Stomach smooth muscle (tissue), 2 donors: ENCODE data around the gene ZC2HC1C.

Experiments
- H3K27ac ChIP-seq: one replicate; pipeline ENCODE4 v1.7.0; 2013; ENCODE audit warnings: mild to moderate bottlenecking, low read length, inconsistent platforms
- H3K27me3 ChIP-seq, 2 donors: one replicate each; pipeline ENCODE4 v1.7.0; 2013; ENCODE audit warnings: low read length in 2 of 2; ENCODE audit not compliant: insufficient read depth in 2 of 2, control insufficient read depth in 1 of 2
- H3K36me3 ChIP-seq, 2 donors: one replicate each; pipeline ENCODE4 v1.7.0; 2013; ENCODE audit warnings: low read length in 2 of 2; ENCODE audit not compliant: control insufficient read depth in 2 of 2, insufficient read depth in 2 of 2
- H3K4me1 ChIP-seq: one replicate; pipeline ENCODE4 v1.7.0; 2013; ENCODE audit warnings: low read length; ENCODE audit not compliant: control insufficient read depth, insufficient read depth
- H3K4me3 ChIP-seq, 2 donors: one replicate each; pipeline ENCODE4 v1.7.0; 2013; ENCODE audit warnings: low read length in 2 of 2
- H3K9ac ChIP-seq, 2 donors: one replicate each; pipeline ENCODE4 v1.7.0; 2013; ENCODE audit warnings: low read length in 2 of 2, mild to moderate bottlenecking in 1 of 2
- H3K9me3 ChIP-seq, 2 donors: one replicate each; pipeline ENCODE4 v1.7.0; 2013; ENCODE audit warnings: low read length in 2 of 2; ENCODE audit not compliant: control insufficient read depth in 2 of 2
- donor health status: healthy.
- donor health status: Pancreatic carcinoma.

Gene ZC2HC1C

GRCh38 chr14:75068294-75069120 lies 934 bp upstream of the ZC2HC1C start:
- peak overlapping the region; percentile 96 for H3K27ac ChIP-seq
- H3K36me3 ChIP-seq, result no peaks in the 10 kb centered on the region
- peak overlapping the region; percentile 86 to 90 for H3K9ac ChIP-seq
- peak overlapping the region; percentile 81 to 88 for H3K4me3 ChIP-seq
- no peaks in the 10 kb centered on the region for H3K27me3 ChIP-seq
- peaks cover 34% of the 10 kb centered on the region for H3K4me1 ChIP-seq
- H3K9me3 ChIP-seq, result no peaks in the 10 kb centered on the region

GRCh38 chr14:75069811-75070145 lies 337 bp downstream of the ZC2HC1C start:
- Histone ChIP-seq H3K36me3 (no peaks in the 10 kb centered on the region), H3K9ac (peak overlapping the region; percentile 86 to 90), H3K9me3 (no peaks in the 10 kb centered on the region), H3K27ac (peak overlapping the region; percentile 96), H3K4me3 (peak overlapping the region; percentile 81 to 88), H3K27me3 (no peaks in the 10 kb centered on the region), H3K4me1 (peaks cover 28% of the 10 kb centered on the region)

GRCh38 chr14:75070383-75070782 lies 942 bp downstream of the ZC2HC1C start:
- H3K27me3 ChIP-seq, result no peaks in the 10 kb centered on the region
- no peaks in the 10 kb centered on the region for H3K36me3 ChIP-seq
- H3K4me1 ChIP-seq, result peaks cover 28% of the 10 kb centered on the region
- H3K27ac ChIP-seq, result peak overlapping the region; percentile 96
- H3K9ac ChIP-seq, result peak overlapping the region; percentile 86 to 90
- H3K9me3 ChIP-seq, result no peaks in the 10 kb centered on the region
- H3K4me3 ChIP-seq, result peak overlapping the region; percentile 81 to 88

- H3K4me1 ChIP-seq, result peaks cover 12% of the 10 kb centered on the region
- H3K9me3 ChIP-seq, result no peaks in the 10 kb centered on the region
- H3K36me3 ChIP-seq, result no peaks in the 10 kb centered on the region
- no peak overlapping the region for H3K4me3 ChIP-seq
- no peaks in the 10 kb centered on the region for H3K27me3 ChIP-seq
- H3K9ac ChIP-seq, result no peak overlapping the region
- no peak overlapping the region for H3K27ac ChIP-seq
Measured at GRCh38 chr14:75077794-75078193, 8.4 kb downstream of the ZC2HC1C start.

- Histone ChIP-seq H3K27ac (no peak overlapping the region), H3K9ac (no peak overlapping the region), H3K4me1 (peaks cover 12% of the 10 kb centered on the region), H3K9me3 (no peaks in the 10 kb centered on the region), H3K4me3 (no peak overlapping the region), H3K27me3 (no peaks in the 10 kb centered on the region), H3K36me3 (peaks cover 7 to 11% of the 10 kb centered on the region in 2 donors)
Measured at GRCh38 chr14:75079521-75079920, 10.1 kb downstream of the ZC2HC1C start.

- H3K4me3 ChIP-seq, result no peak overlapping the region
- H3K27ac ChIP-seq, result peak overlapping the region; percentile 53
- no peaks in the 10 kb centered on the region for H3K9me3 ChIP-seq
- no peaks in the 10 kb centered on the region for H3K27me3 ChIP-seq
- H3K36me3 ChIP-seq, result peaks cover 13 to 24% of the 10 kb centered on the region in 2 donors
- H3K9ac ChIP-seq, result no peak overlapping the region
- peaks cover 12% of the 10 kb centered on the region for H3K4me1 ChIP-seq
Measured at GRCh38 chr14:75081660-75082229, 12.3 kb downstream of the ZC2HC1C start.

GRCh38 chr14:75083271-75083670 lies 13.8 kb downstream of the ZC2HC1C start:
- Histone ChIP-seq H3K27ac (no peak overlapping the region), H3K9me3 (no peaks in the 10 kb centered on the region), H3K9ac (peak overlapping the region in 1 of 2 donors; percentile 29), H3K4me1 (peaks cover 12% of the 10 kb centered on the region), H3K27me3 (no peaks in the 10 kb centered on the region), H3K36me3 (peaks cover 29 to 35% of the 10 kb centered on the region in 2 donors), H3K4me3 (no peak overlapping the region)

GRCh38 chr14:75084513-75084912 lies 15.1 kb downstream of the ZC2HC1C start:
- peaks cover 12% of the 10 kb centered on the region for H3K4me1 ChIP-seq
- H3K27me3 ChIP-seq, result no peaks in the 10 kb centered on the region
- no peaks in the 10 kb centered on the region for H3K9me3 ChIP-seq
- no peak overlapping the region for H3K27ac ChIP-seq
- peaks cover 30 to 41% of the 10 kb centered on the region in 2 donors for H3K36me3 ChIP-seq
- no peak overlapping the region for H3K4me3 ChIP-seq
- H3K9ac ChIP-seq, result no peak overlapping the region

- no peaks in the 10 kb centered on the region for H3K4me1 ChIP-seq
- no peaks in the 10 kb centered on the region for H3K9me3 ChIP-seq
- H3K27me3 ChIP-seq, result no peaks in the 10 kb centered on the region
- H3K36me3 ChIP-seq, result peaks cover 38 to 50% of the 10 kb centered on the region in 2 donors
- H3K27ac ChIP-seq, result no peak overlapping the region
- H3K4me3 ChIP-seq, result no peak overlapping the region
- no peak overlapping the region for H3K9ac ChIP-seq
Measured at GRCh38 chr14:75088153-75088552, 18.7 kb downstream of the ZC2HC1C start.

GRCh38 chr14:75088566-75089373 lies 19.3 kb downstream of the ZC2HC1C start:
- Histone ChIP-seq H3K27me3 (no peaks in the 10 kb centered on the region), H3K4me1 (no peaks in the 10 kb centered on the region), H3K9ac (no peak overlapping the region), H3K9me3 (no peaks in the 10 kb centered on the region), H3K4me3 (no peak overlapping the region), H3K36me3 (peaks cover 41 to 46% of the 10 kb centered on the region in 2 donors), H3K27ac (no peak overlapping the region)
